Dendritic cell treated with granulocyte-macrophage colony-stimulating factor and Interleukin-4, amounts not matched to agents 40 ng/mL and 50 ng/mL, for 4 days (primary cell): Measurements from ENCODE around the gene ADD3.
A peak's percentile ranks its signal among the peaks of the same experiment; 100 is the strongest.

ENCODE experiments used
- H3K27ac Mint-ChIP-seq: one replicate; pipeline ENCODE4 v1.8.0; 2022; ENCODE audit warnings: mild to moderate bottlenecking, mixed read lengths
- H3K27me3 Mint-ChIP-seq: one replicate; pipeline ENCODE4 v1.8.0; 2022; ENCODE audit warnings: mild to moderate bottlenecking, mixed read lengths
- H3K36me3 Mint-ChIP-seq: one replicate; pipeline ENCODE4 v1.8.0; 2022; ENCODE audit warnings: low read depth, mixed read lengths
- H3K4me1 Mint-ChIP-seq: one replicate; pipeline ENCODE4 v1.8.0; 2022; ENCODE audit warnings: low read depth, mixed read lengths
- H3K4me3 Mint-ChIP-seq: one replicate; pipeline ENCODE4 v1.8.0; 2022; ENCODE audit warnings: mild to moderate bottlenecking, moderate library complexity, mixed read lengths
- H3K9me3 Mint-ChIP-seq: one replicate; pipeline ENCODE4 v1.8.0; 2022; ENCODE audit warnings: mixed read lengths
- intact Hi-C: fragments of 100-400 bp; cut with micrococcal nuclease; formaldehyde crosslinking; loops from one replicate; pipeline ENCODE4 v1.15.0; 2022

ADD3 gene

GRCh38 chr10:110017052-110017451, 9.3 kb downstream of the ADD3 start:
- H3K4me1 Mint-ChIP-seq, result peaks cover 47% of the 10 kb centered on the region
- no peaks in the 10 kb centered on the region for H3K36me3 Mint-ChIP-seq
- intact Hi-C loops, result loop anchor here (10.0 kb wide), 1 partner anchor 132 kb away; no protein-coding TSS in a partner anchor
- peak overlapping the region; percentile 11 for H3K4me3 Mint-ChIP-seq
- peak overlapping the region; percentile 79 for H3K27ac Mint-ChIP-seq
- H3K27me3 Mint-ChIP-seq, result no peaks in the 10 kb centered on the region
- H3K9me3 Mint-ChIP-seq, result no peaks in the 10 kb centered on the region

GRCh38 chr10:110017907-110018306, 10.1 kb downstream of the ADD3 start:
- peaks cover 53% of the 10 kb centered on the region for H3K4me1 Mint-ChIP-seq
- intact Hi-C loops, result loop anchor here (10.0 kb wide), 1 partner anchor 133 kb away; no protein-coding TSS in a partner anchor

GRCh38 chr10:110020265-110020664, 12.5 kb downstream of the ADD3 start:
- intact Hi-C loops, result loop anchor here (5.0 kb wide), 2 partner anchors 38 to 47 kb away; no protein-coding TSS in a partner anchor

More at GRCh38 chr10:110017907-110018306, 10.1 kb downstream of the ADD3 start:
- Mint-ChIP-seq H3K27ac (peak overlapping the region; percentile 79), H3K9me3 (no peaks in the 10 kb centered on the region), H3K4me3 (no peak overlapping the region), H3K27me3 (no peaks in the 10 kb centered on the region), H3K36me3 (no peaks in the 10 kb centered on the region)

GRCh38 chr10:110022716-110023504, 15.1 kb downstream of the ADD3 start:
- intact Hi-C loops, result loop anchor here (5.0 kb wide), 2 partner anchors 41 to 44 kb away; no protein-coding TSS in a partner anchor
- Mint-ChIP-seq H3K9me3 (no peaks in the 10 kb centered on the region), H3K27ac (peak overlapping the region; percentile 13), H3K36me3 (no peaks in the 10 kb centered on the region), H3K4me3 (no peak overlapping the region), H3K4me1 (peaks cover 39% of the 10 kb centered on the region), H3K27me3 (no peaks in the 10 kb centered on the region)

More at GRCh38 chr10:110020265-110020664, 12.5 kb downstream of the ADD3 start:
- Mint-ChIP-seq H3K36me3 (no peaks in the 10 kb centered on the region), H3K27me3 (no peaks in the 10 kb centered on the region), H3K4me1 (peaks cover 55% of the 10 kb centered on the region), H3K27ac (peak overlapping the region; percentile 6), H3K4me3 (no peak overlapping the region), H3K9me3 (no peaks in the 10 kb centered on the region)

GRCh38 chr10:110023785-110024465, 16.1 kb downstream of the ADD3 start:
- no peaks in the 10 kb centered on the region for H3K9me3 Mint-ChIP-seq
- H3K36me3 Mint-ChIP-seq, result no peaks in the 10 kb centered on the region
- H3K27me3 Mint-ChIP-seq, result no peaks in the 10 kb centered on the region
- H3K4me1 Mint-ChIP-seq, result peaks cover 31% of the 10 kb centered on the region
- H3K27ac Mint-ChIP-seq, result no peak overlapping the region
- intact Hi-C loops, result loop anchor here (5.0 kb wide), 2 partner anchors 42 to 43 kb away; no protein-coding TSS in a partner anchor
- H3K4me3 Mint-ChIP-seq, result no peak overlapping the region

- Mint-ChIP-seq H3K27me3 (no peaks in the 10 kb centered on the region), H3K27ac (no peak overlapping the region), H3K9me3 (no peaks in the 10 kb centered on the region), H3K4me1 (peaks cover 6% of the 10 kb centered on the region), H3K36me3 (no peaks in the 10 kb centered on the region), H3K4me3 (no peak overlapping the region)
- intact Hi-C loops, result no loop called here
Measured at GRCh38 chr10:110029450-110029849, 21.7 kb downstream of the ADD3 start.

GRCh38 chr10:110032801-110033700, 25.3 kb downstream of the ADD3 start:
- H3K36me3 Mint-ChIP-seq, result no peaks in the 10 kb centered on the region
- H3K9me3 Mint-ChIP-seq, result no peaks in the 10 kb centered on the region
- no peaks in the 10 kb centered on the region for H3K27me3 Mint-ChIP-seq
- intact Hi-C loops, result no loop called here
- no peak overlapping the region for H3K27ac Mint-ChIP-seq
- peaks cover 14% of the 10 kb centered on the region for H3K4me1 Mint-ChIP-seq
- no peak overlapping the region for H3K4me3 Mint-ChIP-seq

- no peaks in the 10 kb centered on the region for H3K36me3 Mint-ChIP-seq
- intact Hi-C loops, result no loop called here
- H3K27ac Mint-ChIP-seq, result no peak overlapping the region
- H3K4me1 Mint-ChIP-seq, result peaks cover 15% of the 10 kb centered on the region
- no peaks in the 10 kb centered on the region for H3K27me3 Mint-ChIP-seq
- H3K4me3 Mint-ChIP-seq, result no peak overlapping the region
- H3K9me3 Mint-ChIP-seq, result no peaks in the 10 kb centered on the region
Measured at GRCh38 chr10:110033701-110034235, 26.0 kb downstream of the ADD3 start.

- Mint-ChIP-seq H3K9me3 (no peaks in the 10 kb centered on the region), H3K4me1 (peaks cover 23% of the 10 kb centered on the region), H3K27ac (no peak overlapping the region), H3K27me3 (no peaks in the 10 kb centered on the region), H3K36me3 (no peaks in the 10 kb centered on the region), H3K4me3 (no peak overlapping the region)
- intact Hi-C loops, result no loop called here
Measured at GRCh38 chr10:110034596-110034995, 26.8 kb downstream of the ADD3 start.

GRCh38 chr10:110035070-110035921, 27.5 kb downstream of the ADD3 start:
- no peaks in the 10 kb centered on the region for H3K9me3 Mint-ChIP-seq
- no peak overlapping the region for H3K4me3 Mint-ChIP-seq
- H3K36me3 Mint-ChIP-seq, result no peaks in the 10 kb centered on the region
- H3K27ac Mint-ChIP-seq, result no peak overlapping the region
- peaks cover 26% of the 10 kb centered on the region for H3K4me1 Mint-ChIP-seq
- no peaks in the 10 kb centered on the region for H3K27me3 Mint-ChIP-seq
- intact Hi-C loops, result no loop called here

GRCh38 chr10:110036640-110037039, 28.9 kb downstream of the ADD3 start:
- Mint-ChIP-seq H3K36me3 (no peaks in the 10 kb centered on the region), H3K27me3 (no peaks in the 10 kb centered on the region), H3K4me3 (no peak overlapping the region), H3K4me1 (peaks cover 35% of the 10 kb centered on the region), H3K9me3 (no peaks in the 10 kb centered on the region), H3K27ac (no peak overlapping the region)
- intact Hi-C loops, result no loop called here

- Mint-ChIP-seq H3K9me3 (no peaks in the 10 kb centered on the region), H3K27ac (no peak overlapping the region), H3K27me3 (no peaks in the 10 kb centered on the region), H3K4me1 (peaks cover 30% of the 10 kb centered on the region), H3K4me3 (no peak overlapping the region), H3K36me3 (no peaks in the 10 kb centered on the region)
- intact Hi-C loops, result no loop called here
Measured at GRCh38 chr10:110039254-110039653, 31.5 kb downstream of the ADD3 start.

- Mint-ChIP-seq H3K4me3 (no peak overlapping the region), H3K27ac (no peak overlapping the region), H3K4me1 (peaks cover 27% of the 10 kb centered on the region), H3K9me3 (no peaks in the 10 kb centered on the region), H3K36me3 (no peaks in the 10 kb centered on the region), H3K27me3 (no peaks in the 10 kb centered on the region)
- intact Hi-C loops, result no loop called here
Measured at GRCh38 chr10:110040108-110040507, 32.3 kb downstream of the ADD3 start.
